Fibroblast of villous mesenchyme (primary cell): ENCODE results near the gene HCN2. TPM values are rescaled to one million over a fixed set of nuclear protein-coding genes. Genes with fewer than 3 reads are reported as not detected.

Source experiments
- DNase-seq: peaks from one replicate; pipeline ENCODE4 v3.0.0-alpha.2; 2010; ENCODE audit warnings: low read depth
- H3K4me3 ChIP-seq: 2 replicates; pipeline ENCODE4 v1.5.1; 2011; ENCODE audit warnings: low read depth, mild to moderate bottlenecking, low read length
- CTCF ChIP-seq: IDR thresholded peaks from 2 replicates; pipeline ENCODE4 v1.5.1; 2012; ENCODE audit warnings: low read depth, mild to moderate bottlenecking, low read length; ENCODE audit not compliant: insufficient read depth
- total RNA-seq: library from RNA; depleted of rRNA; stranded (reverse); fragments of >200 nt; gene quantifications from 2 replicates; pipeline ENCODE4 v1.2.3, GENCODE V29; 2012

HCN2 gene
- total RNA-seq, 1 donor: 0.86 TPM

GRCh38 chr19:640161-640558 lies 50.5 kb downstream of the HCN2 start:
- TF ChIP-seq CTCF: no peak
- peak overlapping the region; percentile 35 for H3K4me3 ChIP-seq
- no peak for DNase-seq

- no peak for DNase-seq
- no peak for TF ChIP-seq CTCF
- no peak overlapping the region for H3K4me3 ChIP-seq
Measured at GRCh38 chr19:640606-641189, 51.0 kb downstream of the HCN2 start.

- no peak for DNase-seq
- H3K4me3 ChIP-seq: no peak overlapping the region
- no peak for TF ChIP-seq CTCF
Measured at GRCh38 chr19:641702-642101, 52.0 kb downstream of the HCN2 start.

GRCh38 chr19:642767-643727 lies 53.4 kb downstream of the HCN2 start:
- H3K4me3 ChIP-seq: no peak overlapping the region
- DNase-seq: no peak
- TF ChIP-seq CTCF: no peak

- TF ChIP-seq CTCF: no peak
- DNase-seq: no peak
- H3K4me3 ChIP-seq: no peak overlapping the region
Measured at GRCh38 chr19:643736-644135, 54.1 kb downstream of the HCN2 start.

GRCh38 chr19:644363-644762 lies 54.7 kb downstream of the HCN2 start:
- no peak for TF ChIP-seq CTCF
- H3K4me3 ChIP-seq: no peak overlapping the region
- no peak for DNase-seq
